Astrocyte of the cerebellum (primary cell): ENCODE data around the gene KLF12.

Experiments
- DNase-seq: peaks from one replicate; pipeline ENCODE4 v3.0.0-alpha.2; 2011; ENCODE audit warnings: low read depth
- H3K4me3 ChIP-seq: 2 replicates; pipeline ENCODE4 v1.5.1; 2011; ENCODE audit warnings: mild to moderate bottlenecking, low read depth, low read length, moderate library complexity
- CTCF ChIP-seq: IDR thresholded peaks from 2 replicates; pipeline ENCODE4 v1.5.1; 2012; ENCODE audit warnings: low read length, low read depth, moderate library complexity, mild to moderate bottlenecking; ENCODE audit errors: missing control alignments
- in situ Hi-C: cut with HindIII; loops from 2 replicates; pipeline ENCODE4 v1.10.0; 2017; ENCODE audit warnings: low sequenced_read_pairs

Gene KLF12

GRCh38 chr13:74132776-74133656, 1.2 kb downstream of the KLF12 start:
- DNase-seq: no peak
- no peak for TF ChIP-seq CTCF
- peak overlapping the region; percentile 70 for H3K4me3 ChIP-seq
- in situ Hi-C loops: loop anchor here (25.0 kb wide), 1 partner anchor 1104 kb away; no protein-coding TSS in a partner anchor

GRCh38 chr13:74132152-74132775, 1.9 kb downstream of the KLF12 start:
- in situ Hi-C loops: loop anchor here (25.0 kb wide), 1 partner anchor 1105 kb away; no protein-coding TSS in a partner anchor
- TF ChIP-seq CTCF: no peak
- no peak for DNase-seq
- peak overlapping the region; percentile 70 for H3K4me3 ChIP-seq

GRCh38 chr13:74131227-74131626, 3.0 kb downstream of the KLF12 start:
- TF ChIP-seq CTCF: no peak
- in situ Hi-C loops: loop anchor here (25.0 kb wide), 1 partner anchor 1106 kb away; no protein-coding TSS in a partner anchor
- no peak for DNase-seq
- H3K4me3 ChIP-seq: no peak overlapping the region

- DNase-seq: no peak
These were observed 4.6 kb downstream of the KLF12 start for GRCh38 chr13:74129500-74130191.

GRCh38 chr13:74128156-74128767, 5.9 kb downstream of the KLF12 start:
- in situ Hi-C loops: loop anchor here (25.0 kb wide), 1 partner anchor 1109 kb away; no protein-coding TSS in a partner anchor
- H3K4me3 ChIP-seq: no peak overlapping the region
- DNase-seq: no peak
- TF ChIP-seq CTCF: no peak

More at GRCh38 chr13:74129500-74130191, 4.6 kb downstream of the KLF12 start:
- H3K4me3 ChIP-seq: no peak overlapping the region
- no peak for TF ChIP-seq CTCF
- in situ Hi-C loops: loop anchor here (25.0 kb wide), 1 partner anchor 1108 kb away; no protein-coding TSS in a partner anchor

GRCh38 chr13:74118328-74118727, 15.9 kb downstream of the KLF12 start:
- DNase-seq: no peak
- in situ Hi-C loops: no loop called here
- TF ChIP-seq CTCF: no peak
- H3K4me3 ChIP-seq: no peak overlapping the region
